Thyroid gland (tissue), 4 donors: Measurements from ENCODE around the gene FXYD7.

Experiments used
- POLR2A ChIP-seq, 2 donors: fragments of 450-650 bp; IDR thresholded peaks; one replicate each; pipeline ENCODE4 v1.6.1; 2017; ENCODE audit warnings: antibody characterized with exemption in 2 of 2, mild to moderate bottlenecking in 2 of 2, moderate library complexity in 1 of 2
- TF ChIP-seq, protein P1 (sequence below), 6 experiments: fragments of 200-600 bp in 3 of 6; fragments of 450-650 bp in 3 of 6; sonication (generic) in 3 of 6; IDR thresholded peaks; one replicate each; pipeline ENCODE4 v1.5.1; 2016 to 2019; ENCODE audit warnings: antibody characterized with exemption in 6 of 6, mild to moderate bottlenecking in 2 of 6, inconsistent platforms in 1 of 6, moderate library complexity in 1 of 6

DNA sequence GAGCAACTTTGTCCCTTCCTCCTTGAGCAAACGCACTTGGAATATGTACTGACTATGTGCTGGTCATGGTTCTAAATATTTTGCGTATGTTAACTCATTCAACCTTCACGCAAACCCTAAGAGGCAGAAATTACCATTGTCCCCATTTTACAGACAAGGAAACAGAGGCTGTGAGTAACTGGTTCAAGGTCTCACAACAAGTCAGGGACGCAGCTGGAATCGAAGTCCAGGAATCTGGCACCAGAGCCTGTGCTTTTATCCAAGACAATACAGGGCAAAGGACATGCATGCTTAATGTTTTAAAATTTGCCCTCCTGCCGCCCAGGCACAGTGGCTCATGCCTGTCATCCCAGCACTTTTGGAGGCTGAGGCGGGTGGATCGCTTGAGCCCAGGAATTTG is 16.6 kb downstream of the FXYD7 start:
- TF ChIP-seq, protein P1, sequence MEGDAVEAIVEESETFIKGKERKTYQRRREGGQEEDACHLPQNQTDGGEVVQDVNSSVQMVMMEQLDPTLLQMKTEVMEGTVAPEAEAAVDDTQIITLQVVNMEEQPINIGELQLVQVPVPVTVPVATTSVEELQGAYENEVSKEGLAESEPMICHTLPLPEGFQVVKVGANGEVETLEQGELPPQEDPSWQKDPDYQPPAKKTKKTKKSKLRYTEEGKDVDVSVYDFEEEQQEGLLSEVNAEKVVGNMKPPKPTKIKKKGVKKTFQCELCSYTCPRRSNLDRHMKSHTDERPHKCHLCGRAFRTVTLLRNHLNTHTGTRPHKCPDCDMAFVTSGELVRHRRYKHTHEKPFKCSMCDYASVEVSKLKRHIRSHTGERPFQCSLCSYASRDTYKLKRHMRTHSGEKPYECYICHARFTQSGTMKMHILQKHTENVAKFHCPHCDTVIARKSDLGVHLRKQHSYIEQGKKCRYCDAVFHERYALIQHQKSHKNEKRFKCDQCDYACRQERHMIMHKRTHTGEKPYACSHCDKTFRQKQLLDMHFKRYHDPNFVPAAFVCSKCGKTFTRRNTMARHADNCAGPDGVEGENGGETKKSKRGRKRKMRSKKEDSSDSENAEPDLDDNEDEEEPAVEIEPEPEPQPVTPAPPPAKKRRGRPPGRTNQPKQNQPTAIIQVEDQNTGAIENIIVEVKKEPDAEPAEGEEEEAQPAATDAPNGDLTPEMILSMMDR (IDR thresholded peaks at IDR 0.05): no peak
- TF ChIP-seq POLR2A (IDR thresholded peaks at IDR 0.05): no peak
